HL-60/S4 treated with retinoic acid at 250 ng/mL for 4 days and 3 days (cell line): ENCODE data around the gene ELF2.
"Not testable (repeated sequence)": the region's sequence is repeated elsewhere in the genome, so short reads cannot be mapped to it uniquely, and the experiment has no call there.

ENCODE experiments used
- in situ Hi-C: fragments of 300-500 bp; cut with MboI; formaldehyde crosslinking; loops from 2 replicates; pipeline ENCODE4 v1.7.0; 2022; ENCODE audit warnings: low sequenced_read_pairs

Gene ELF2

DNA sequence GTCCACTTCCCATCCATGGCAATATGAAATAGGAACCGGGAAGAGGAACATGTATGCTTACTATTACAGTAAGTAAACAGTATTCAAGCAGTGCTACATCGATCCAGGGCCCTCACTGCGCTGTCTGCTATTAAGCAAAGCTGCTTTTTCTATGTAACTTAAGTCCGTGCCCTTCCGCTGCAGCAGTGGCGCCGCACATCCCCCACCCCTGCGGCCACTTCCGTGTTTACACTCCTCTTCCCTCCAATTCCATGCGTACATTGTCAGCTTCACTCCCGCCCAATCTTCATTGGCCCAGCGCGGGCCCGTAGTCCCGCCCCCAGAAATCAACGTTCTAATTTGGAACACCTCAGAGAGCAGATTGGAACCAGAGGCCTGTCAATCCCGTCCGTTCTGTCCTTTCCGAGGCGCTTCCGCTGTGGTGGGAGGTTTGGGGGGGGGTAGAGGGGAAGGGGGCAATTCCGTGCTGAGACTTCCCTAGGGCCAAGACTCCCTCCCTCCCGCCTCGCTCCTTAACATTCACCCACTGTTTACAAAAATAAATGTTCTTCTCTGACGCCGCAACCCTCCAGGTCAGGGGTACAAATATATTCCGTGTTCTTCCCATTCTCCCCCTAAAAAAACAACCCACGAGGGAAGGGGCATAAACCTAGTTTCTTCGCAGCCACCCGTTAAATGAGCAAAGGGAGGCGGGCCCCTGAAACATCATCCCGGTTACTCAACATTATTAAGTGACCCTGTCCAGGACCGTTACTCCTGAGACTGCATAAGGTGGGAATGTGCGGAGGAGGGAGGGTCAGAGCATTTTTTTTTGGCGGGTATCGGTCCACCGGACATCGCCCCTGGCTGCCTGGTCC is 94.0 kb downstream of the ELF2 start:
- in situ Hi-C loops = no loop called here

DNA sequence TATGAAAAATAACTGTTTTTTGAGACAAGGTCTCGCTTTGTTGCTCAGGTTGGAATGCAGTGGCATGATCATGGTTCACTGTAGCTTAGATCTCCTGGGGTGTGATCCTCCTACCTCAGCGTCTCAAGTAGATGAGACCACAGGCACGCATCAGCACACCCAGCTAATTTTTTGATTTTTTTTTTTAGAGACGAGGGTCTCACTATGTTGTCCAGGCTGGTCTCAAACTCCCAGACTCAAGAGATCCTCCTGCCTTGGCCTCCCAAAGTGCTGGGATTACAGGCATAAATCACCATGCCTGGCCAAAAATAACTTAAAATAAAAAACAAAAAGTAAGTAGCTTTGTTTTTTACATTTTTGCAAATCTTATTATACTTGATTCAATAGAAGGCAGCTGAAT is 98.1 kb downstream of the ELF2 start:
- in situ Hi-C loops = no loop called here

DNA sequence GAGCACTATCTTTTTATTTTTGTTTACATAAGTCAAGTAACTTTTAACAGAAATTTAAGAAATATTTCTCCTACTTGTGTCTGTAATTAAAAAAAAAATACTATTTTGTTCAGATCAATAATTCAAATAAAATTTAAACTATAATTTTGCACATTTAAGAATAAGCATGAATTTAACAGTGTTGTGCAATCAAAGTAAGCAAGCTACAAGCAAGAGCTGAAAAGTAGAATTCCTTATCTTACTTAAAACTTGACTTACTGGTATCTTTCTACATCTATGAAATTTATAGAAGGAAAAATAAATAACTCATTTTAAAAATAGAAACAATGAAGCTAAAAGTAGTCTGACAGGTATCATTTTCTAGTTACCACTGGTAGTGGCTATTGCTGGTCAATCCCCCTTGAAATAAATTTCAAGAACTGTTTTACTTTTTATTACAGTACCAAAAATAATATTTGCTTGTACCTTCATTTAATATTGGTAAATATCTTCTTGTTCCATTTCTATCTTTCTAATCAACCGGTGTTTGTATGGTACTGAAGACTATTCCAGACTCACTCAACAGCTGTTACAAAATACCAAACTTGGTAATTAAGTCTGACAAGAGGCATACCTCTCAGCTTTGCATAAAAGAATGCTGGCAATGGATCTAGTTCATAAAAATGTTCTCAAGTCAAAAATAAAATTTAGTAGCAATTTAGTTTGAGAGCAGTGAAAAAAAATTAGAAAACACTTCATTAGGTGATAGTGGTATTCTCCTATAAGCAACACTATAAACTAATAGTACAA is 99.3 kb downstream of the ELF2 start:
- in situ Hi-C loops = no loop called here

DNA sequence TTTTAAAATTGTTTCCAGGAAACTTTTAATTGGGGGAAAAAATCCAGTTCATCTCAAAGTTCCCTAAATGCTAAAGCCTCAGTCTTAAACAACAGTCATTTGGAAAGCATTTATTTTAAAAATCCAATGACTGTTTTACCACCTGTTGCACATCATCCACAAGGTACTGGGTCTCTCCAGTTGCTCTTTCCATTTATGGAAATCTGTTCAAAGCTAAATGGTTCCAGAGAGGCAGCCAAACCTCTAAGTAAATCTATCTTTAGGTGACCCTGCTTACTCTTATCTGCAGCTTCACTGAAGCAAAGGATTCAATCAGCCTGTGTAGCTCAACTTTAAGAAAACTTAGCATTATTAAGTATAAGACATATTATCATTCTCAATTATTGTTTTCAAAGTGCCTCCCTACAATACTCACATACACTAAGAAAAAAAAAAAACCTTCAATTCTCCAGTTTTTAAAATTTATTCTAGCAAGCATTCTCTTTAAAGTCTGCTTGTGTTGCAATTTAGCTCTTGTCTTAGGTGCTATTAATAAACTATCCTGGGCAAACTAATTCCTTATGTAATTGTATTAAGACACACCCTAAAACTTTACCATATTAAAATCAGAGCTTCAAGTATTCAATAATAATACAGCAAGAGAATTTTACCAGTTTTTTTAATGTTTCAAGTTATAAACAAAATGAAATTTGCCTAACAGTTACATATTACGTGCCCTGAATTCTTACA is 100.8 kb downstream of the ELF2 start:
- in situ Hi-C loops = no loop called here

DNA sequence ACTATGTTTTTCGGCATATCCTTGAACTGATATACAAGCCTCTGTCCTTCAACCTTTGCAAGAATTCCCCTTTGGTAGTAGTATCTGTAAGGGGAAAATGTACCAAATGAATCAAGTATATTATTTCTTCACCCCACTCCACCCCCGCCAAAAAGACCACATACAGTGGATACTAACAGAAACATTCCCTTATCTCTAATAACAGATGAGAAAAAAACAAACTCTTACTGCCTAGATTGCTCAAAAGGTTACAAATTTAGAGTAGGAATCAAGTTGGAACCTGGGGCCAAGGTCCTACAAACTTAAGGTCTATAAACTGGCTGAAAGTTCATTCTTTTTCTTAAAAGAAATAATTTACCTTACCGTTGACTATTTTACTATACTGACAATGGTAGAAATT is 116.4 kb downstream of the ELF2 start:
- in situ Hi-C loops = no loop called here

DNA sequence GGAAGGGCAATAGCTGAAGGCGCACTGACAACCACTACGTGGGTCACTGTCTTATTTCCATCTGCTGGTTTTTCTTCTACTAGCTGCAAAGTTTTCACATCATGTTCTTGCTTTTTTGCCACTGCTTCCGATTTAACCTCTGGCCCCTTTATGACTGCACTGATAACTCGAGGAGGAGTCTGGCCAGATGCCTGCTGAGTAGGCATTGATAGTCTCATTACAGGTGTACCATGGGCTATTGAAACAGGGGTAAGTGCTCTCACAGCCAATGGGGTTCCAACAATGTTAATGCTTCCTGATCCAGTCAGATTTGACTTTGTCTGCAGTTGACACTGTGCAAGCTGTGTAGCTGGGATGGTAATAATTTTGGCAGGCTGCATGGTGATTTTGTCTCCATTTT is 118.0 kb downstream of the ELF2 start:
- in situ Hi-C loops = not testable (repeated sequence)

DNA sequence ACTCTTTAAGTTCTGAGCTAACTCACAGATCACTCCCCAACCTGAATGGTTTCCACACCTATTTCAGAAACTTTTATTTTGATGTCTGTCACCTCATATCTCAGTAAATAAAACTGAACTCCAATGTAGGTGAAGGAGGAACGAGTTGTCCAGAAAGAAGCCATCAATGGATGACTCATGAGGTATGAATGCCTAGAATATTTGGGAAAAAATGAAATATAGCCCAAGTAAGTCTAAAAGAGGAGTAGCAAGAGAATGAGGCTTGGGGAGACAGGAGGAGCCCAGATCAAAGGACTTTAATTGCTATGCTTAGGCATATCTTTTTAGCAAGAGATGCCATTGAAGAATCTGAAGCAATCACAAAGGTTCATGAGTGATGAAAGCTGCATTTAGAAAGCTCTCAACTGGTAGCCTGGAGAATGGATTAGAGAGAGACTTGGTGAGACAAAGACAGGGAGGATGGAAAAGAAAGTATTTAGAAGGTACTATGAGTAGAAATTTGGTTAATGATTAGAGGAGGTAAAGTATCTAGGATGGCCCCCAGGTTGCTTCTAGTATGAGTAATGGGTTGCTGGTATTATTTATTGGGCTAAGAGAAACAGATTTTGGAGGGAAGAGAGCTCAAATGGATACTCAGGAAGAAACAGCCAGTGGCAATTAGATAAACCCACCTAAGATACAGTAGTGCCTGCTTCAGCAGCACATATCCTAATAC is 122.1 kb downstream of the ELF2 start:
- in situ Hi-C loops = no loop called here

DNA sequence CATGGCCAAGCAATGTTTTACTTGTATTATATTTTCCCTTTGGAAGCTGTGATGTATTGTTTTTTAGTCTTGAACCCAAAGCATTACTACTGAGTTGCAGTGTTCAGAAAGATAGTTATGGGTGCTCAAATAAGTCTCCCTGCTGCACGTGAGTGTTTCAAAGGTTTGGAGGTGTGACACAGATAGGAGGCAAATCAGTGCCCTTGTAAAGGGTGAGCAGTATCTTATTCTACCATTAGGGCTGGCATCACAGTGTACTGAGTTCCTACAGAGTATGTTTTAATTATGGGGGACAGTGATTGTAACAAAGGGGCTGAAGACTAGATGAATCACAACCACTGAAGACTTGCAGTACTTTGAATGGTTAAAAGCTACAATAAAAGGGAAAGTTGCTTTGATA is 123.1 kb downstream of the ELF2 start:
- in situ Hi-C loops = no loop called here

DNA sequence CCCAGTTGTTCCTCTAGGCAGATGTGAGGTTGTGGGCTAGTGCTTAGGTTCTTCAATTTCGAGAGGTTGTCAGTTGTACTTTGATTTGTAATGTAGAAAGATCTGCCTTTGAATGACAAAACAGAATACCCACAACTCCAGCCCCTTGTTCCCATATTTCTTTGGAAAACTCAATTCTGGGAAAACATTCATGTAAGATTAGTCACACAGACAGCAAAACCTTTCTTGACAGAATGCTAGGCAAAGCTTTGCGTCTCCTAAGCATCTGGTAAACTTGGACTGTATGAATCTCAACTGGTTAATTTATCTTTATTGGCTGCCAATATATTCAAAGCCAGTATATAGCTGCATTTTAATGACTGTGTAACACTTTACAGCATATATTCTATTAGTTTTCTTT is 126.6 kb downstream of the ELF2 start:
- in situ Hi-C loops = no loop called here

DNA sequence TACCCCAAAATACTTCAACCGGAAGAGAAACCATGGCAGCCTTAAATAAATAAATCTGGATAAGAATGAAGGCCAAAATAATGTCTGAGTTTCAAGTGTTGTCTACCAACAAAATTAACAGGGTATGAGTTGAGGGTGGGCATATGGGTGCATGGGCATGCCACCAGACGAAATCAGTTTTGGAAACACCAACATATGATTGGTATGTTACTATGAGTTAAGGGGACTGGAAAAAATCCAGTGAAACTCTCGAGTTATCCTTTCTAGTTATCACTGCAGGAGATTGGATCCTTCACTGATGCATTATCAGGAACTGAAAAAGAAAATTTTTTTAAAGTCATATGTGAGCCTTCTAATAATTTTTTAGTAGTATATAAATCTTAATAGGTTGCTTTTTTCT is 129.0 kb downstream of the ELF2 start:
- in situ Hi-C loops = no loop called here

DNA sequence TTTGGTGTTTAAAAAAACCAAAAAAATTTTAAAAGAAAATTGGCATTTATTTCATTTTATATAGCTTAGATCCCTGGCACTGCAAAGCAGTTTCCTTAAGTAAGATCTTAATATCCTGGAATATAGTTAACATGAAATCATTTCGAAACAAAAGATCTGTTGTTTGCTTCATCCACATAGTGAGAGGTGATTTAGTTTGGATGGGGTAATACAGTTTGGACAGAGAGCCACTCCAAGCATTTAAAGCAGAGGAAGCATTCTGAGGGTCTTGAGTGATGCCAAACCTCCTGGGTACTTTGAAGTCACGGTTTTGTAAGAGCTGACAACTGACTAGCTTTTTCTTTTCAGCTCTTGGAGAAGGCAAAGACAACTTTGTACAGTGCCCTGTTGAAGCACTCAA is 132.7 kb downstream of the ELF2 start:
- in situ Hi-C loops = no loop called here

DNA sequence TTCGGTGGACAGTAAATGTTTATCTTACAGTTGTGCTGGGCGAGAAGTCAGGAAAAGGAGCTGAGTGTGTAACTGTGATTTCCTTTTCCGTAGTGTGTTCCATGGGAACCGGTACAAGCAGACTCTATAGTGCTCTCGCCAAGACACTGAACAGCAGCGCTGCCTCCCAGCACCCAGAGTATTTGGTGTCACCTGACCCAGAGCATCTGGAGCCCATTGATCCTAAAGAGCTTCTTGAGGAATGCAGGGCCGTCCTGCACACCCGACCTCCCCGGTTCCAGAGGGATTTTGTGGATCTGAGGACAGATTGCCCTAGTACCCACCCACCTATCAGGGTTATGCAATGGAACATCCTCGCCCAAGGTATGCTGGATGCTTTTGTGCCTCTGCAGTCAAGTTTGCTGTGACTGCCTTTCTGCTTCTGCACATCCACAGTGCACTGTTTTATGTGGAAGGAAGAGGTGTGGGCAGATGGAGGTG is 134.0 kb downstream of the ELF2 start:
- in situ Hi-C loops = no loop called here

DNA sequence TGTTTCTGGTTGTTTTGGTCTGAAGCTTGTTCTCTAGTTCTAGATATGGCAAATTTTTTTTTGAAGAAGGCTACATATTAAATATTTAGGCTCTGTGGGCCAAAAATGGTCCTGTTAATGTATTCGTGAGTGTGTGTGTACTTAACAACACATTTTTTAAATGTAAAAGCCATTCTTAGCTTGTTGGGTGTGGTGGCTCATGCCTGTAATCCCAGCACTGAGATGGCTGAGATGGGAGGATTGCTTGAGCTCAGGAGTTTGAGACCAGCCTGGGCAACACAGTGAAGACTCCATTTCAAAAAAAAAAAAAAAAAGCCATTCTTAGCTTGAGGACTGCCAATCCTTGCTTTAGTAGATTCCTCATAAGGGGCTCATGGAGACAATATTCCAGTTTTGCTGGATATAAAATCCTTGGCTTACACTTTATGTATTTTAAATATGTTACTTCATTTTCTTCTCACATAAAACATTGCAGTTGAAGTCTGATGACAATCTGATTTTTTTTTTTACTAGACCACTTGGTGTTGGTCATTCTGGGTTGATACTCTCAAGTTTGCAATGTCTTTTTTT is 138.1 kb downstream of the ELF2 start:
- in situ Hi-C loops = no loop called here

DNA sequence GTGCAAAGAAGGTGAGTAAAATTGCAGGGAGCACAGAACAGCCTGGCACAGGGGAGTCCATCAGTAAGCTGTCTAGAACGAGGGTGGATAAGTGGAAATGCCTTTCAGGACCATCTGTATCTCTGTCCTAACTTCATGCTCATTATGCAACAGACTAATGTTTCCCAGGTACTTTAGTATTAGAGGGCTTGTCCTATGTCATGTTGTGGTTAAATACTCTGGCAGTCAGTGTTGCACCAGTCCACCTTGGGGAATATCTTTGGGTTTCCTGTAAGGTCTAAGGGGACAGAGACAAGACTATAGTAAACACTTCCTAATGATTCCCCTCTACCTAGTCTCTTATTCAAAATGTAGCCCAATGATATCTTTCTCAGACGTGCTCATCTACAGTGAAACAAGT is 140.1 kb downstream of the ELF2 start:
- in situ Hi-C loops = no loop called here

DNA sequence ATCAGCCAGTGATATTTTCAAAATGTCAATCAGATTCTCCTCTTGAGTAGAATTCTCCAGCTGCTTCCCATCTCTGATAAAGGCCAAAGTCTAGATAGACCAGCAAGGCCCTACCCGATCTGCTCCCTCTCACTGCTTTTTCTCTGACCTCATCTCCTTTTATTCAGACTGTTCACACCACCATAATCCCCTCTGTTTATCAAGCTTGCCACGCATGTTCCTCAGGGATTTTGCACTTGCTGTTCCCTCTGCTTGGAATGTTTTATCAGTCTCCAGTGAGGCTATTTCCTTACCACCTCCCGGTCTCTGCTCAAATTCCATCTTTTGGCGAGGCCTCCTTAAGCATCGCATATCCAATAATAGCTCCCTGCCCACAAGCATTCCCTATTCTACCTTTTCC is 141.4 kb downstream of the ELF2 start:
- in situ Hi-C loops = no loop called here

DNA sequence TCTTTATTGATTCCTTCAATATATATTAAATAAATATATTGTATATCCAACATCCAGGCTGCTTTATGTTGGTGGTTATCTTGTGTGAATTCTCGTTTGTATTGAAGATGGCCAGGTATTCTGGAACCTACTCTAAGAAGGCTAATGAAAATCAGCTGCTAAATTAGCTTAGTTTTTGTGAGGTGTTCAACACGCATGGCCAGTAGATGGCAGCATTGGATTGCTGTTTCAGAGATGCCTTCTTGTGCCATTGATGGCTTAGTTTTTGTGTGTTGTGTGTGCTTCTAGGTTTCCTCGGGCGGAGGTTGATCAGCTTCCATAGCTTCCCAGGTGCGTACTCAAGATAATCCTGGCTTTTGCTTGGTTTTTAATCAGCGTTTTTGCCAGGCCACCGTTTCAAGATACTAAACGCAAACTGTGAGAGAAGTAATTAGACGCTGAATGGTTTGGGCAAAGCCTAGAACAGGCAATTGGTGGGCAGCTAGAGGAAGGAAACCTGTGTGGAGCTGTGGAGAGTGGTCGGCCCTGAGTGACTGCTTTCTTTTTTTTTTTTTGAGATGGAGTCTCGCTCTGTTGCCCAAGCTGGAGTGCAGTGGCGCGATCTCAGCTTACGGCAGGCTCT is 146.3 kb downstream of the ELF2 start:
- in situ Hi-C loops = no loop called here

DNA sequence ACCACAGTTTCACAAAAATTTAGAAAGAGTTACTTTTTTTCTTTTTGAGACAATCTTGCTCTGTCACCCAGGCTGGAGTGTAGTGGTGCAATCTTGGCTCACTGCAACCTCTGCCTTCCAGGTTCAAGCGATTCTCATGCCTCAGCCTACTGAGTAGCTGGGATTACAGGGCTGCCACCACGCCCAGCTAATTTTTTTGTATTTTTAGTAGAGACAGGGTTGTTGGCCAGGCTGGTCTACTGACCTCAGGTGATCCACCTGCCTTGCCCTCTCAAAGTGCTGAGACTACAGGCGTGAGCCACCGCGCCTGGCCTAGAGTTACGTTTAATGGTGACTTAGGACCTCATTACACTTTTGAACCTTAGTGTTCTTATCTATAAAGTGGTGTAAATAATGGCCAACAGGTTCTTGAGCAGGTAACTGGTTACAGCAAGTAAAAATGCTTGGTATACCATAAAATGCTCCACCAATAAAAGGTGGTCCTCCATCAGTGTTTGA is 147.1 kb downstream of the ELF2 start:
- in situ Hi-C loops = not testable (repeated sequence)

DNA sequence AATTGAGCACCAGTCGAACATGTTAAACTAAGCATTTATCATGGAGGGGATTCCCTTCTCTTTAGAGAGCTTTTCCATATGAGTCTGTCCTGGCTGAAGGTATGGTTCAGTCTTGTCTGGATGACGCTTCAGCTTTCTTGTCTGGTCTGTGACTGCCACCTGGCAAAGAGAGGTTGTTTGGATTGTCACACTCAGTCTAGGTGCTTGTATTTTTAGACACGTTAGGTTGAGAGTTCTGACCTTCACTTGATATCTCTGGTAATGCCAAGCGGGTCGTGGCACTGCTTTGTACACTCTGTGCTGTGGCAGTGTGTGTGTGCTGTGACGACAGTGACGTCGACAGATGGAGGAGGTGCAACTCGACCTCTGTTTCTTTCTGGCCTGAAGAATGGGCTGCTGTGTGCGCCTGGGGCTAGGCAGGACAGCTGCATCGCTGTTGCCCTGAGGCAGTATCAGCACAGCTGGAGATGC is 148.8 kb downstream of the ELF2 start:
- in situ Hi-C loops = no loop called here

DNA sequence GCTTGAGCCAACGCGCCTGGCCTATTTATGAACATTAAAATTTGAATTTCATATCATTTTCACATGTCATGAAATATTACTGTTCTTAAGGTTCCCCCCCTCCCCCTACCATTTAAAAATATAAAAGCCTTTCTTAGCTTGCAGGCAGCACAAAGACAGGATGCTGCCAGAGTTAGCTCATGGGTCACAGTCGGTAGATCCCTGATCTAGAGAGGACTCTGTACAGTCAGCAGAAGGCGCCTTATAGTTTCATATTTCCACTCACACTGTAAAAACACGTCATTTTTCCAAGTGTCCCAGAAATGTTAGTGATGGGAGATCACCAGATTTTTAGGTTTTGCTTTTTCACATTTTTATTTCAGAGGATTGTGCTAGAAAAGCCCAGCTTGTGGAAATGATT is 149.2 kb downstream of the ELF2 start:
- in situ Hi-C loops = no loop called here

DNA sequence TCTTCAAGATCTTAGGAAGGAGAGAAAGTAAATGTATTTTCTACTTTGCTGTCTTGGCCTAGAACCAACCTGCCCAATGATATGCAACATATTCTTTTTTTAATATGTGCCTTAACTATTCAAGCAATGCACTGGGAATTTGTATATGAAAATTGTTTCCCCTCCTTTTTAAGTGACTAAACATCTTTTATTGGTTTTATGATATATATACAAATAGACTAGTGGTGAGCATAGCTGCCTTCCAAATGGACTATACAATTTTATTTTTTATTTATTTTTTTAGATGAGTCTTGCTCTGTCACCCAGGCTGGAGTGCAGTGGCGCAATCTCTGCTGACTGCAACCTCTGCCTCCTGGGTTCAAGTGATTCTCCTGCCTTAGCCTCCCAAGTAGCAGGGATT is 151.2 kb downstream of the ELF2 start:
- in situ Hi-C loops = no loop called here
